ENCODE data around the gene MEGF6.
A peak's percentile ranks its signal among the peaks of the same experiment; 100 is the strongest.
"Not testable (repeated sequence)": the region's sequence is repeated elsewhere in the genome, so short reads cannot be mapped to it uniquely, and the experiment has no call there.

The MEGF6 gene

GRCh38 chr1:3627515-3628253, 16.4 kb upstream of the MEGF6 start:
- DNase-seq (ENCODE audit: low spot score) = no peak

GRCh38 chr1:3626025-3626424, 14.7 kb upstream of the MEGF6 start:
- no peak for DNase-seq (ENCODE audit: low spot score)

- no peak for DNase-seq (ENCODE audit: low spot score)
Measured at GRCh38 chr1:3625151-3625907, 14.0 kb upstream of the MEGF6 start.

- peak; percentile 91 for DNase-seq (ENCODE audit: low spot score)
Measured at GRCh38 chr1:3624200-3625136, 13.2 kb upstream of the MEGF6 start, which contains the start of gene TPRG1L. TSS of gene TPRG1L (plus strand) at chr1:3625015. CDS start at chr1:3625073, 58 bp downstream.

- DNase-seq (ENCODE audit: low spot score) = no peak
Measured at GRCh38 chr1:3623441-3624199, 12.3 kb upstream of the MEGF6 start.

GRCh38 chr1:3622102-3622501, 10.8 kb upstream of the MEGF6 start:
- DNase-seq (ENCODE audit: low spot score) = not testable (repeated sequence)

- not testable (repeated sequence) for DNase-seq (ENCODE audit: low spot score)
Measured at GRCh38 chr1:3621151-3621671, 9.9 kb upstream of the MEGF6 start.

- DNase-seq (ENCODE audit: low spot score) = no peak
Measured at GRCh38 chr1:3620708-3621107, 9.4 kb upstream of the MEGF6 start.

GRCh38 chr1:3618881-3619671, 7.8 kb upstream of the MEGF6 start:
- DNase-seq (ENCODE audit: low spot score) = peak; percentile 55

GRCh38 chr1:3618531-3618880, 7.2 kb upstream of the MEGF6 start:
- no peak for DNase-seq (ENCODE audit: low spot score)

- DNase-seq (ENCODE audit: low spot score) = no peak
Measured at GRCh38 chr1:3617806-3618345, 6.6 kb upstream of the MEGF6 start.

- DNase-seq (ENCODE audit: low spot score) = no peak
Measured at GRCh38 chr1:3616861-3617260, 5.6 kb upstream of the MEGF6 start.

GRCh38 chr1:3614755-3615742, 3.7 kb upstream of the MEGF6 start:
- no peak for DNase-seq (ENCODE audit: low spot score)

- DNase-seq (ENCODE audit: low spot score) = no peak
Measured at GRCh38 chr1:3612123-3612522, 815 bp upstream of the MEGF6 start.

- DNase-seq (ENCODE audit: low spot score) = peak; percentile 18
Measured at GRCh38 chr1:3610527-3611169, 660 bp downstream of the MEGF6 start.

- DNase-seq (ENCODE audit: low spot score) = no peak
Measured at GRCh38 chr1:3609769-3610526, 1.4 kb downstream of the MEGF6 start.

All from SK-N-DZ (cell line).